Central memory CD8-positive, alpha-beta T cell (primary cell): ENCODE results near the gene SLC1A7.

ENCODE experiments used
- ATAC-seq: fragments of 150-1000 bp; cut with Tn5 transposase; replicated peaks from 2 replicates; pipeline ENCODE4 v1.10.0; 2022; ENCODE audit warnings: mild to moderate bottlenecking, moderate FRiP score, moderate number of reproducible peaks; ENCODE audit not compliant: poor library complexity, severe bottlenecking; ENCODE audit errors: extremely low read depth
- DNase-seq, 2 donors: peaks; one replicate each; pipeline ENCODE4 v3.0.0; 2021; ENCODE audit warnings: low spot score in 2 of 2
- H3K27ac Mint-ChIP-seq: one replicate; pipeline ENCODE4 v1.8.0; 2022; ENCODE audit warnings: low read depth, mild to moderate bottlenecking, moderate library complexity, mixed read lengths
- H3K27me3 Mint-ChIP-seq: one replicate; pipeline ENCODE4 v1.8.0; 2022; ENCODE audit warnings: mixed read lengths
- H3K36me3 Mint-ChIP-seq: one replicate; pipeline ENCODE4 v1.8.0; 2022; ENCODE audit warnings: mild to moderate bottlenecking, moderate library complexity, mixed read lengths; ENCODE audit not compliant: insufficient read depth
- H3K4me1 Mint-ChIP-seq: one replicate; pipeline ENCODE4 v1.8.0; 2022; ENCODE audit warnings: mixed read lengths
- H3K4me3 Mint-ChIP-seq: one replicate; pipeline ENCODE4 v1.8.0; 2022; ENCODE audit warnings: mild to moderate bottlenecking, moderate library complexity, mixed read lengths
- H3K9me3 Mint-ChIP-seq: one replicate; pipeline ENCODE4 v1.8.0; 2022; ENCODE audit warnings: mixed read lengths

Gene SLC1A7

GRCh38 chr1:53116307-53116810, 26.1 kb downstream of the SLC1A7 start:
- H3K4me3 Mint-ChIP-seq = no peak overlapping the region
- no peak overlapping the region for H3K27ac Mint-ChIP-seq
- DNase-seq = no peak
- H3K27me3 Mint-ChIP-seq = peaks cover 11% of the 10 kb centered on the region
- no peaks in the 10 kb centered on the region for H3K9me3 Mint-ChIP-seq
- peaks cover 6% of the 10 kb centered on the region for H3K4me1 Mint-ChIP-seq
- H3K36me3 Mint-ChIP-seq = peaks cover 3% of the 10 kb centered on the region
- no peak for ATAC-seq

GRCh38 chr1:53115403-53116306, 26.8 kb downstream of the SLC1A7 start:
- ATAC-seq (no peak), DNase-seq (no peak)
- Mint-ChIP-seq H3K9me3 (no peaks in the 10 kb centered on the region), H3K4me1 (peaks cover 8% of the 10 kb centered on the region), H3K27me3 (peaks cover 3% of the 10 kb centered on the region), H3K4me3 (no peak overlapping the region), H3K27ac (no peak overlapping the region), H3K36me3 (peaks cover under 1% of the 10 kb centered on the region)

- Mint-ChIP-seq H3K4me3 (no peak overlapping the region), H3K9me3 (no peaks in the 10 kb centered on the region), H3K4me1 (peaks cover 9% of the 10 kb centered on the region), H3K27ac (no peak overlapping the region), H3K27me3 (no peaks in the 10 kb centered on the region), H3K36me3 (no peaks in the 10 kb centered on the region)
- no peak for ATAC-seq
- no peak for DNase-seq
Measured at GRCh38 chr1:53114581-53115400, 27.6 kb downstream of the SLC1A7 start.

GRCh38 chr1:53114090-53114489, 28.3 kb downstream of the SLC1A7 start:
- no peak for ATAC-seq
- no peak for DNase-seq
- Mint-ChIP-seq H3K4me1 (peaks cover 9% of the 10 kb centered on the region), H3K27ac (no peak overlapping the region), H3K27me3 (no peaks in the 10 kb centered on the region), H3K4me3 (no peak overlapping the region), H3K36me3 (no peaks in the 10 kb centered on the region), H3K9me3 (no peaks in the 10 kb centered on the region)

- Mint-ChIP-seq H3K9me3 (no peaks in the 10 kb centered on the region), H3K36me3 (no peaks in the 10 kb centered on the region), H3K4me1 (peaks cover 15% of the 10 kb centered on the region), H3K4me3 (no peak overlapping the region), H3K27ac (no peak overlapping the region), H3K27me3 (no peaks in the 10 kb centered on the region)
- DNase-seq = no peak
- ATAC-seq = no peak
Measured at GRCh38 chr1:53112861-53113260, 29.6 kb downstream of the SLC1A7 start.

GRCh38 chr1:53112271-53112774, 30.1 kb downstream of the SLC1A7 start:
- peaks cover 20% of the 10 kb centered on the region for H3K4me1 Mint-ChIP-seq
- H3K9me3 Mint-ChIP-seq = no peaks in the 10 kb centered on the region
- ATAC-seq (no peak), DNase-seq (no peak)
- H3K27ac Mint-ChIP-seq = no peak overlapping the region
- no peaks in the 10 kb centered on the region for H3K27me3 Mint-ChIP-seq
- H3K4me3 Mint-ChIP-seq = no peak overlapping the region
- H3K36me3 Mint-ChIP-seq = no peaks in the 10 kb centered on the region

- no peak for ATAC-seq
- no peak for DNase-seq
- no peaks in the 10 kb centered on the region for H3K36me3 Mint-ChIP-seq
- peaks cover 22% of the 10 kb centered on the region for H3K4me1 Mint-ChIP-seq
- H3K27me3 Mint-ChIP-seq = no peaks in the 10 kb centered on the region
- H3K27ac Mint-ChIP-seq = no peak overlapping the region
- no peak overlapping the region for H3K4me3 Mint-ChIP-seq
- H3K9me3 Mint-ChIP-seq = no peaks in the 10 kb centered on the region
Measured at GRCh38 chr1:53111693-53112092, 30.7 kb downstream of the SLC1A7 start.

GRCh38 chr1:53111073-53111556, 31.3 kb downstream of the SLC1A7 start:
- Mint-ChIP-seq H3K4me3 (no peak overlapping the region), H3K36me3 (no peaks in the 10 kb centered on the region), H3K27ac (no peak overlapping the region), H3K4me1 (peaks cover 22% of the 10 kb centered on the region), H3K27me3 (no peaks in the 10 kb centered on the region), H3K9me3 (no peaks in the 10 kb centered on the region)
- no peak for ATAC-seq
- no peak for DNase-seq

GRCh38 chr1:53110370-53111072, 31.9 kb downstream of the SLC1A7 start:
- H3K4me3 Mint-ChIP-seq = no peak overlapping the region
- no peaks in the 10 kb centered on the region for H3K36me3 Mint-ChIP-seq
- H3K4me1 Mint-ChIP-seq = peaks cover 22% of the 10 kb centered on the region
- H3K27me3 Mint-ChIP-seq = no peaks in the 10 kb centered on the region
- H3K27ac Mint-ChIP-seq = no peak overlapping the region
- ATAC-seq = no peak
- DNase-seq = no peak
- no peaks in the 10 kb centered on the region for H3K9me3 Mint-ChIP-seq

- Mint-ChIP-seq H3K4me1 (peaks cover 26% of the 10 kb centered on the region), H3K27me3 (no peaks in the 10 kb centered on the region), H3K36me3 (no peaks in the 10 kb centered on the region), H3K4me3 (no peak overlapping the region), H3K9me3 (no peaks in the 10 kb centered on the region), H3K27ac (peak overlapping the region; percentile 4)
- DNase-seq = no peak
- ATAC-seq = no peak
Measured at GRCh38 chr1:53108646-53109580, 33.5 kb downstream of the SLC1A7 start.

GRCh38 chr1:53107570-53108322, 34.7 kb downstream of the SLC1A7 start:
- ATAC-seq = no peak
- DNase-seq = no peak
- Mint-ChIP-seq H3K27me3 (no peaks in the 10 kb centered on the region), H3K4me3 (peak overlapping the region; percentile 25), H3K27ac (peak overlapping the region; percentile 4), H3K4me1 (peaks cover 29% of the 10 kb centered on the region), H3K36me3 (no peaks in the 10 kb centered on the region), H3K9me3 (no peaks in the 10 kb centered on the region)
